Fibroblast of mammary gland (primary cell): ENCODE data around the gene GTF2E1.
A peak's percentile ranks its signal among the peaks of the same experiment; 100 is the strongest.

Experiments used
- DNase-seq: peaks from one replicate; pipeline ENCODE4 v3.0.0-alpha.2; 2010; ENCODE audit warnings: low read depth
- H3K4me3 ChIP-seq: 2 replicates; pipeline ENCODE4 v1.5.1; 2011; ENCODE audit warnings: low read depth, mild to moderate bottlenecking, low read length, moderate library complexity; ENCODE audit not compliant: control insufficient read depth
- CTCF ChIP-seq: conservative IDR thresholded peaks from 2 replicates; pipeline ENCODE4 v1.5.1; 2011; ENCODE audit warnings: low read depth, low read length, inconsistent platforms; ENCODE audit not compliant: control insufficient read depth, insufficient read depth

Gene GTF2E1

GRCh38 chr3:120742849-120743365 is 363 bp downstream of the GTF2E1 start:
- no peak for TF ChIP-seq CTCF
- DNase-seq, result peak; percentile 34
- H3K4me3 ChIP-seq, result peak overlapping the region; percentile 96

- TF ChIP-seq CTCF, result no peak
- peak; percentile 86 for DNase-seq
- H3K4me3 ChIP-seq, result peak overlapping the region; percentile 96
Measured at GRCh38 chr3:120743556-120744195, 1.1 kb downstream of the GTF2E1 start.

- H3K4me3 ChIP-seq, result no peak overlapping the region
- no peak for TF ChIP-seq CTCF
- DNase-seq, result no peak
Measured at GRCh38 chr3:120745466-120745865, 2.9 kb downstream of the GTF2E1 start.

GRCh38 chr3:120749843-120750242 is 7.3 kb downstream of the GTF2E1 start:
- DNase-seq, result no peak
- no peak for TF ChIP-seq CTCF

GRCh38 chr3:120752230-120752629 is 9.7 kb downstream of the GTF2E1 start:
- TF ChIP-seq CTCF, result no peak
- no peak overlapping the region for H3K4me3 ChIP-seq
- no peak for DNase-seq

More at GRCh38 chr3:120749843-120750242, 7.3 kb downstream of the GTF2E1 start:
- no peak overlapping the region for H3K4me3 ChIP-seq

GRCh38 chr3:120752865-120753264 is 10.3 kb downstream of the GTF2E1 start:
- no peak overlapping the region for H3K4me3 ChIP-seq
- DNase-seq, result no peak
- no peak for TF ChIP-seq CTCF

- H3K4me3 ChIP-seq, result no peak overlapping the region
- DNase-seq, result peak; percentile 21
- no peak for TF ChIP-seq CTCF
Measured at GRCh38 chr3:120753810-120754209, 11.3 kb downstream of the GTF2E1 start.
